Activated CD8-positive, alpha-beta T cell treated with anti-CD3 and anti-CD28 coated beads, Interleukin-2, amount 10 ng/mL, durations not matched to agents 7 days and 5 days (primary cell): ENCODE measurements around the gene E2F1. TPM values are rescaled to one million over a fixed set of nuclear protein-coding genes. Genes with fewer than 3 reads are reported as not detected.

Experiments
- ATAC-seq: fragments of 150-1000 bp; cut with Tn5 transposase; one replicate; pipeline ENCODE4 v1.10.0; 2021; ENCODE audit warnings: moderate library complexity
- CTCF ChIA-PET: fragments of 350-600 bp; sonication (Branson Sonifier 250); formaldehyde crosslinking; loops from one replicate; lab custom pipeline; 2021; ENCODE audit warnings: antibody characterized with exemption; lab: Charles Lee
- POLR2A ChIA-PET: fragments of 350-600 bp; sonication (Branson Sonifier 250); formaldehyde crosslinking; loops from one replicate; lab custom pipeline; 2021; ENCODE audit warnings: antibody characterized with exemption; lab: Charles Lee
- DNase-seq: peaks from one replicate; pipeline ENCODE4 v3.0.0-alpha.2; 2020
- H3K27ac Mint-ChIP-seq: one replicate; pipeline ENCODE4 v1.8.0; 2021; ENCODE audit warnings: mild to moderate bottlenecking, mixed read lengths
- H3K27me3 Mint-ChIP-seq: one replicate; pipeline ENCODE4 v1.8.0; 2021; ENCODE audit warnings: low read depth, mixed read lengths
- H3K36me3 Mint-ChIP-seq: one replicate; pipeline ENCODE4 v1.8.0; 2021; ENCODE audit warnings: low read depth, mixed read lengths
- H3K4me1 Mint-ChIP-seq: one replicate; pipeline ENCODE4 v1.8.0; 2021; ENCODE audit warnings: low read depth, mixed read lengths
- H3K4me3 Mint-ChIP-seq: one replicate; pipeline ENCODE4 v1.8.0; 2021; ENCODE audit warnings: mild to moderate bottlenecking, mixed read lengths
- H3K9me3 Mint-ChIP-seq: one replicate; pipeline ENCODE4 v1.8.0; 2022; ENCODE audit warnings: mixed read lengths; ENCODE audit not compliant: insufficient read depth
- total RNA-seq, 2 experiments: library from RNA; stranded (reverse); gene quantifications; one replicate each; pipeline ENCODE4 v1.2.3, GENCODE V29; 2021

Gene E2F1
- total RNA-seq, 2 experiments from 2014 or later = 74.5 to 80.8 TPM

DNA sequence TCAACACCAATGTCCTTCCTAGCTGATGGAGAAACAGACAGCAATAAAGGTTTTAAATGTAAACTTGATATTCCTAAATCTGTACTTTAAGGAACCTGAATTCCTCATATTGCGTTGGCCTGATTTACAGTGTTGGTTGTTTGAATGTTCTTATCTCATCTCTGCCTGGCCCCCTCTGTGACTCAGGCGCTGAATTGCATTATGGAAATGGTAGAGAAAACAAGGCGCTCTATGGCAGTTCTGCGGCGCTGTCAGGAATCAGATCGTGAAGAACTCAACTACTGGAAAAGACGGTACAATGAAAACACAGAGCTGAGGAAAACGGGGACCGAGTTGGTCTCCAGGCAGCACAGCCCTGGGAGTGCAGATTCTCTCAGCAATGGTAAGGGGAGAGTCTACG, 56.7 kb downstream of the E2F1 start:
- no peak overlapping the region for H3K4me3 Mint-ChIP-seq
- peaks cover 35% of the 10 kb centered on the region for H3K36me3 Mint-ChIP-seq
- ChIA-PET CTCF (no interaction called here), POLR2A (no interaction called here)
- DNase-seq (no peak), ATAC-seq (no peak)
- no peaks in the 10 kb centered on the region for H3K9me3 Mint-ChIP-seq
- H3K4me1 Mint-ChIP-seq = peaks cover 8% of the 10 kb centered on the region
- H3K27me3 Mint-ChIP-seq = no peaks in the 10 kb centered on the region
- no peak overlapping the region for H3K27ac Mint-ChIP-seq

DNA sequence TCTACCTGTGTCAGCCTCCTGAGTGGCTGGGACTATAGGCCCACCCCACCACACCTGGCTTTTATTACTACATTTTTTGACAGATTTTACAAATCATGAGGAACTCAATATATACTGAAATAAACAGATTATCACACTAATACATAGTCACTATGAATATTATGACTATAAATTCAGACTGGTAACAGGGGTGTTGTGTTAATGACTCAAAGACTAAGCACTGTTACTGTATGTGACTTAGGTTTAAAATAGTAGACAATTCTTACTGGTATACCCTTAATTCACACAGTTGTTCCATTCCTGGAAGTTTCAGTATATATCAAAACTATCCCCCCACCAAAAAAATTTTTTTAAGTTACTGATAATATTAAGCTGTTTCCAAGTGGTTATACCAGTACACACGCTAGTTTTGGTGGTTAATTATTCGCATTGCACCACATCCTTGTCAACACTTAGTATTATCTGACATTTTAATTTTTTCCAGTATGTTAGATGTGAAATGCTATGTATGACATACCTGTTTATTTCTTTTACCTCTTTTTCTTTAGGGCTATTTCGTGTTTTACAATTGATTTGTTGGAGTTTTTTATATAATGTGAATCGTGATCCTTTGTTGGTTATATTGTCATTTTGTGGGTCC, 58.5 kb downstream of the E2F1 start:
- no peak for ATAC-seq

DNA sequence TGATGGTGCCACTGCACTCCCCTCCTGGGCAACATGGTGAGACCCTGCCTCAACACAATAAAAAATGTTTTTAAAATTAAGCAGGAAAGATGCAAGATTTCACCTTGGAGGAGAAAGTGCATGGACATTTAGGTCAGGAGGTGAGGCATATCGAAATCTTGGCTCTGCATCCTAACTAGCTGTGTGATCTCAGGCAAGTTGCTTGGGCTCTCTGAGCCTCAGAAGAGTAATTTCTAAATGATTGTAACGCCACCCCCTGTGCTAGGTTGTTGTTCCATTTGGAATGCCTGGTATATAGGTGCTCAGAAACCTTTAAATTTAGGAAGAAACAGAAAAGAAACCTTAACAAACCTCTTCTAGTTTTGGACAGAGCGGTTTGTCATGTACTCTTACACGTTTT, 60.0 kb downstream of the E2F1 start:
- no peaks in the 10 kb centered on the region for H3K9me3 Mint-ChIP-seq
- ATAC-seq (no peak), DNase-seq (no peak)
- H3K36me3 Mint-ChIP-seq = peaks cover 51% of the 10 kb centered on the region
- CTCF ChIA-PET = no interaction called here
- no peak overlapping the region for H3K4me3 Mint-ChIP-seq
- H3K27me3 Mint-ChIP-seq = no peaks in the 10 kb centered on the region
- peaks cover 7% of the 10 kb centered on the region for H3K4me1 Mint-ChIP-seq
- H3K27ac Mint-ChIP-seq = no peak overlapping the region
- POLR2A ChIA-PET = no interaction called here

More for the DNA sequence above, 58.5 kb downstream of the E2F1 start:
- peaks cover 49% of the 10 kb centered on the region for H3K36me3 Mint-ChIP-seq
- DNase-seq = no peak
- H3K27me3 Mint-ChIP-seq = no peaks in the 10 kb centered on the region
- H3K4me3 Mint-ChIP-seq = no peak overlapping the region
- ChIA-PET POLR2A (no interaction called here), CTCF (no interaction called here)
- no peaks in the 10 kb centered on the region for H3K9me3 Mint-ChIP-seq
- no peak overlapping the region for H3K27ac Mint-ChIP-seq
- H3K4me1 Mint-ChIP-seq = peaks cover 7% of the 10 kb centered on the region

Other genes starting within 250 kb of the E2F1 start
- 10 to 100 TPM; 13.1 to 13.4 TPM for gene SNTA1, start 242.6 kb downstream of the E2F1 start, total RNA-seq
- gene CBFA2T2, start 196.3 kb downstream of the E2F1 start, total RNA-seq = 10 to 100 TPM; 14.4 to 14.8 TPM
- under 1 TPM; 0.16 to 0.21 TPM for gene C20orf144, start 24.1 kb downstream of the E2F1 start, total RNA-seq
- 1 to 10 TPM; 2.9 to 3.2 TPM for gene ACTL10, start 19.4 kb downstream of the E2F1 start, total RNA-seq
- gene NECAB3, start 12.0 kb downstream of the E2F1 start, total RNA-seq = 10 to 100 TPM; 28.4 to 38.2 TPM
- 10 to 100 TPM; 17.1 to 17.7 TPM for gene PXMP4, start 33.9 kb upstream of the E2F1 start, total RNA-seq
- 1 to 10 TPM; 4.7 to 5.2 TPM for gene ZNF341, start 45.6 kb upstream of the E2F1 start, total RNA-seq
- gene CHMP4B, start 125.0 kb upstream of the E2F1 start, total RNA-seq = 10 to 100 TPM; 86.7 to 93.2 TPM